Subcutaneous adipose tissue (tissue), 4 donors: ENCODE data around the gene PACSIN2. TPM values are rescaled to one million over a fixed set of nuclear protein-coding genes. Genes with fewer than 3 reads are reported as not detected.

ENCODE experiments used
- CTCF ChIP-seq: fragments of 450-650 bp; IDR thresholded peaks from one replicate; pipeline ENCODE4 v1.5.1; 2016; ENCODE audit warnings: low read depth, mild to moderate bottlenecking, control low read depth, antibody characterized with exemption, moderate library complexity
- total RNA-seq, 4 donors: library from RNA; depleted of rRNA; stranded (reverse); fragments of >200 nt; gene quantifications; one replicate each; pipeline ENCODE4 v1.1.0, GENCODE V29; 2016

The PACSIN2 gene
- total RNA-seq, 4 donors from 2014 or later, result 36.5 to 45.8 (median 39.9) TPM

GRCh38 chr22:42891696-42892095, 123.3 kb downstream of the PACSIN2 start:
- TF ChIP-seq CTCF, result no peak

- TF ChIP-seq CTCF, result no peak
Measured at GRCh38 chr22:42891008-42891407, 123.9 kb downstream of the PACSIN2 start.

- TF ChIP-seq CTCF, result no peak
Measured at GRCh38 chr22:42889304-42889703, 125.6 kb downstream of the PACSIN2 start.

GRCh38 chr22:42887523-42888507, 127.1 kb downstream of the PACSIN2 start:
- TF ChIP-seq CTCF, result no peak

GRCh38 chr22:42887120-42887519, 127.8 kb downstream of the PACSIN2 start:
- TF ChIP-seq CTCF, result no peak

GRCh38 chr22:42885446-42885845, 129.5 kb downstream of the PACSIN2 start:
- TF ChIP-seq CTCF, result no peak

GRCh38 chr22:42884616-42885375, 130.2 kb downstream of the PACSIN2 start:
- no peak for TF ChIP-seq CTCF
